K562 (cell line): ENCODE results near the gene RGS7. TPM values are rescaled to one million over a fixed set of nuclear protein-coding genes. Genes with fewer than 3 reads are reported as not detected.

Experiments
- ATAC-seq: fragments of 200-7000 bp; cut with Tn5 transposase; 3 replicates; pipeline ENCODE4 v1.9.1; 2020; ENCODE audit warnings: moderate library complexity
- BruUV-seq: library from RNA; stranded (reverse); fragments of 400-500 nt; replicated peaks from 2 replicates; lab custom pipeline; 2021; lab: Mats Ljungman, UMichigan
- CTCF ChIA-PET: fragments of 300-600 bp; formaldehyde crosslinking; extraction: SDS; loops from one replicate; lab custom pipeline; 2021; ENCODE audit warnings: low intra/inter-chr PET ratio; lab: Yijun Ruan, JAX
- POLR2A ChIA-PET: fragments of 300-600, 350-650 bp; sonication (Branson Sonifier 250); formaldehyde crosslinking; extraction: SDS; loops from one replicate; lab custom pipeline; 2021; ENCODE audit warnings: antibody characterized with exemption, inconsistent platforms; lab: Yijun Ruan, JAX
- DNase-seq, 4 experiments: peaks; one replicate each; pipeline versions ENCODE4 v3.0.0 to v3.0.0-alpha.2; 2011 to 2018; ENCODE audit warnings: low spot score in 3 of 4, mixed read lengths in 3 of 4; ENCODE audit errors: extremely low read depth in 1 of 4
- FAIRE-seq: peaks from 2 replicates; lab custom pipeline; 2011; peaks lifted over from hg19 to GRCh38; lab: Jason Lieb, UNC
- H2AFZ ChIP-seq: 2 replicates; pipeline ENCODE4 v1.6.0; 2011; ENCODE audit warnings: low read depth, low read length, control low read depth, inconsistent platforms
- H3K27ac ChIP-seq: fragments of 200-600 bp; 3 replicates; pipeline ENCODE4 v1.8.0; 2011; ENCODE audit warnings: low read depth, mild to moderate bottlenecking, control low read depth, inconsistent platforms, low read length, moderate library complexity, mixed read lengths; ENCODE audit errors: extremely low read depth
- H3K27me3 ChIP-seq, 2 experiments: fragments of 300-600 bp in 1 of 2; 2 replicates in 1 of 2; 3 replicates in 1 of 2; pipeline versions ENCODE4 v1.6.0 to v1.8.0; 2011; ENCODE audit warnings: inconsistent platforms in 2 of 2, low read length in 2 of 2, mild to moderate bottlenecking in 1 of 2, mixed read lengths in 1 of 2, moderate library complexity in 1 of 2; ENCODE audit not compliant: control insufficient read depth in 2 of 2, insufficient read depth in 2 of 2
- H3K36me3 ChIP-seq: fragments of 300-600 bp; 3 replicates; pipeline ENCODE4 v1.8.0; 2011; ENCODE audit warnings: mild to moderate bottlenecking, low read length, inconsistent platforms; ENCODE audit not compliant: control insufficient read depth, insufficient read depth
- H3K4me1 ChIP-seq, 2 experiments: fragments of 200-600 bp in 1 of 2; replicated peaks in 1 of 2; 2 replicates in 1 of 2; 3 replicates in 1 of 2; pipeline versions ENCODE4 v1.5.1 to v1.8.0; 2011; ENCODE audit warnings: inconsistent platforms in 2 of 2, low read length in 2 of 2, mild to moderate bottlenecking in 1 of 2, mixed read lengths in 1 of 2, moderate library complexity in 1 of 2; ENCODE audit not compliant: control insufficient read depth in 2 of 2, insufficient read depth in 2 of 2
- H3K4me2 ChIP-seq: 2 replicates; pipeline ENCODE4 v1.6.1; 2011; ENCODE audit warnings: low read length, control low read depth, inconsistent platforms, mixed read lengths; ENCODE audit not compliant: insufficient read depth
- H3K4me3 ChIP-seq: fragments of 200-600 bp; sonication (generic), shearing (Covaris generic); 2 replicates; pipeline ENCODE4 v1.5.1; 2016; ENCODE audit warnings: control low read depth, inconsistent platforms
- H3K79me2 ChIP-seq: fragments of 200-600 bp; 3 replicates; pipeline ENCODE4 v1.8.0; 2011; ENCODE audit warnings: low read length, inconsistent platforms; ENCODE audit not compliant: control insufficient read depth, insufficient read depth
- H3K9ac ChIP-seq, 2 experiments: 2 replicates each; pipeline versions ENCODE4 v1.6.0 to v1.6.1; 2011; ENCODE audit warnings: low read depth in 2 of 2, low read length in 2 of 2, control low read depth in 1 of 2, inconsistent platforms in 1 of 2, mild to moderate bottlenecking in 1 of 2, mixed read lengths in 1 of 2; ENCODE audit not compliant: insufficient read depth in 1 of 2
- H3K9me1 ChIP-seq: one replicate; pipeline ENCODE4 v1.6.0; 2011; ENCODE audit warnings: inconsistent platforms, mild to moderate bottlenecking, low read length, moderate library complexity; ENCODE audit not compliant: control insufficient read depth, insufficient read depth
- H3K9me3 ChIP-seq: replicated peaks from 2 replicates; pipeline ENCODE4 v1.5.1; 2011; ENCODE audit warnings: low read depth, low read length, inconsistent platforms; ENCODE audit not compliant: control insufficient read depth, insufficient read depth
- H4K20me1 ChIP-seq: replicated peaks from 2 replicates; pipeline ENCODE4 v1.6.1; 2011; ENCODE audit warnings: low read length, inconsistent platforms, mixed read lengths; ENCODE audit not compliant: control insufficient read depth, insufficient read depth
- FOXA1 ChIP-seq: fragments of 450-650 bp; IDR thresholded peaks from 2 replicates; pipeline ENCODE4 v1.6.1; 2016; ENCODE audit warnings: mild to moderate bottlenecking, borderline replicate concordance
- NR0B1 ChIP-seq: fragments of 450-650 bp; IDR thresholded peaks from one replicate; pipeline ENCODE4 v1.6.1; 2018; ENCODE audit warnings: mild to moderate bottlenecking, moderate library complexity; ENCODE audit not compliant: partially characterized antibody
- STAG1 ChIP-seq: sonication (generic); formaldehyde crosslinking; IDR thresholded peaks from 2 replicates; pipeline ENCODE4 v1.5.0; 2020; ENCODE audit warnings: missing genetic modification reagents, borderline replicate concordance
- ZNF518B ChIP-seq: fragments of 250-450 bp; sonication (Bioruptor Pico); IDR thresholded peaks from 2 replicates; pipeline ENCODE4 v1.5.0; 2021; ENCODE audit warnings: mild to moderate bottlenecking, moderate library complexity
- WGBS: fragments of 100-300 bp; shearing (Covaris generic); methylation state at CpG from one replicate; pipeline ENCODE4 v1.1.6; 2016; ENCODE audit warnings: low coverage, mixed read lengths; ENCODE audit not compliant: insufficient coverage; ENCODE audit errors: missing lambda C conversion rate; 5-methylcytosine and 5-hydroxymethylcytosine counted together
- in situ Hi-C: fragments of 300-500 bp; cut with MboI; formaldehyde crosslinking; loops from 4 replicates; pipeline ENCODE4 v1.15.0; 2018; ENCODE audit warnings: inconsistent platforms, mixed read lengths
- intact Hi-C: fragments of 100-400 bp; cut with micrococcal nuclease; formaldehyde crosslinking; loops from 2 replicates; pipeline ENCODE4 v1.14.2; 2022
- polyA plus RNA-seq, 8 experiments: library from polyadenylated mRNA; depleted of rRNA in 4 of 8; stranded (reverse) in 5 of 8; unstranded in 3 of 8; fragments of >200 nt; fragmentation: Nextera tagmentation in 2 of 8; fragmentation: Illumina TruSeq in 1 of 8; extraction: Ambion mirVana in 2 of 8; extraction: Trizol in 1 of 8; gene quantifications; 2 replicates each; pipeline versions ENCODE4 v1.2.1 to v1.2.3, GENCODE V29; 2011 to 2014; ENCODE audit warnings: inconsistent platforms in 1 of 8, missing spikeins in 1 of 8
- total RNA-seq, 7 experiments: library from RNA; depleted of rRNA in 6 of 7; stranded (reverse); fragments of >200 nt in 6 of 7; fragmentation: Illumina TruSeq in 2 of 7; extraction: Trizol in 2 of 7; gene quantifications; 2 replicates each; pipeline versions ENCODE4 v1.2.1 to v1.2.3, GENCODE V29; 2011 to 2021; ENCODE audit warnings: low replicate concordance in 1 of 7

RGS7 gene
- total and polyA plus RNA-seq, 9 of the 15 experiments (the other 6 are each of a cell fraction or from before 2014, with no cell fraction given), result not detected

DNA sequence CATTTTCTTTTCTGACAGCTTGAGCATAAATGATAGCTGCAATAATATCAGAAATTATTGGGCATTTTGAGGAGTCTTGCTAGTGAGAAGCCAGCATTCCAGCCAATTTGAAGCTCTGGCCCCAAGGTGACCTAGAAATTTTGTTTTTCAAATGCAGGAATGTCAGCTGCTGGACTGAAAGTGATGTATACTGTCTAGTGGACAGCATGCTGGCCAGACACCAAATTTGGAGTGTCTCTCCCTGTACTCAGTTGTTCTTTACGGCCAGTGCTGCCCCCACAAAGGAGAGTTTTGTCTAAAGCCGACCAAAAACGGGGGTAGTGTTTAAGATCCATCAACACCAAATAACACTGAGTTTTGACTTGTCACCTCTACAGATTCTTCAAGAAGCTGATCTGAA is 5.2 kb downstream of the RGS7 start (continued):
- TF ChIP-seq NR0B1, result no peak

DNA sequence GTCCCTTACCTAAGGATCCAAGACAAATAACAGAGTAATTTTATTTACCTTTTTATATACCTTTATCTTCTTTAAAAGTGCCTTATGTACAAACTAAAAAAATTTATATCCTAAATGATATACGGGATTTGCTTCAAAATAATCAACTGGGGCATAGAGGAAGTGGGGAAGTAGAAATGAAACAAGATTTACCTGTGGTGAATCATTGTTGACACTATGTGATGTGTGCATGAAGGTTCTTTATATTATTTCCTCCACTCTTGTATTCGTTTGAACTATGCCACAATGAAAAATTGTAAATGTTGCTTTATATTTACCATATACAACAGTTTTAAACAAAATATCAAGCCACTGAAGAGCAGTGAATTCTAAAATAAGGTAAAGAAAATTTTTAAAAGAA is 13.0 kb downstream of the RGS7 start:
- Histone ChIP-seq H3K4me2 (no peak overlapping the region), H3K4me3 (no peak overlapping the region), H3K9me1 (no peaks in the 10 kb centered on the region), H3K9ac (no peak overlapping the region), H3K79me2 (no peaks in the 10 kb centered on the region), H3K4me1 (no peaks in the 10 kb centered on the region), H4K20me1 (no peaks in the 10 kb centered on the region), H2AFZ (no peak overlapping the region), H3K27me3 (no peaks in the 10 kb centered on the region), H3K27ac (no peak overlapping the region), H3K36me3 (no peaks in the 10 kb centered on the region), H3K9me3 (peaks cover 2% of the 10 kb centered on the region; the same call in 1 of the 2 replicates)
- ChIA-PET POLR2A (no interaction called here), CTCF (no interaction called here)
- no peak for FAIRE-seq
- BruUV-seq, result no TSS peak
- DNase-seq, result no peak
- ATAC-seq, result no peak
- 0% methylated on average over 2 of the region's 2 CpGs for WGBS
- in situ Hi-C loops (no loop called here), intact Hi-C loops (no loop called here)
- TF ChIP-seq STAG1 (CRISPR knock-in tag), result no peak
- TF ChIP-seq ZNF518B (CRISPR knock-in tag), result no peak
- no peak for TF ChIP-seq FOXA1
